Activated CD8-positive, alpha-beta memory T cell treated with anti-CD3 and anti-CD28 coated beads, Interleukin-2, amount 10 ng/mL, durations not matched to agents 7 days and 5 days (primary cell): ENCODE measurements around the gene SLC7A8. TPM values are rescaled to one million over a fixed set of nuclear protein-coding genes. Genes with fewer than 3 reads are reported as not detected.

Experiments
- ATAC-seq: fragments of 150-1000 bp; cut with Tn5 transposase; one replicate; pipeline ENCODE4 v1.10.0; 2021; ENCODE audit warnings: moderate library complexity
- CTCF ChIA-PET: fragments of 350-600 bp; sonication (Branson Sonifier 250); formaldehyde crosslinking; loops from one replicate; lab custom pipeline; 2021; ENCODE audit warnings: antibody characterized with exemption; lab: Charles Lee
- DNase-seq: peaks from one replicate; pipeline ENCODE4 v3.0.0-alpha.2; 2020
- H3K27ac Mint-ChIP-seq: one replicate; pipeline ENCODE4 v1.8.0; 2021; ENCODE audit warnings: mild to moderate bottlenecking, mixed read lengths
- H3K27me3 Mint-ChIP-seq: one replicate; pipeline ENCODE4 v1.8.0; 2021; ENCODE audit warnings: mixed read lengths
- H3K36me3 Mint-ChIP-seq: one replicate; pipeline ENCODE4 v1.8.0; 2021; ENCODE audit warnings: mild to moderate bottlenecking, mixed read lengths
- H3K4me1 Mint-ChIP-seq: one replicate; pipeline ENCODE4 v1.8.0; 2021; ENCODE audit warnings: mixed read lengths
- H3K4me3 Mint-ChIP-seq: one replicate; pipeline ENCODE4 v1.8.0; 2021; ENCODE audit warnings: mild to moderate bottlenecking, moderate library complexity, mixed read lengths
- H3K9me3 Mint-ChIP-seq: one replicate; pipeline ENCODE4 v1.8.0; 2022; ENCODE audit warnings: low read depth, mixed read lengths
- total RNA-seq, 2 experiments: library from RNA; stranded (reverse); gene quantifications; one replicate each; pipeline ENCODE4 v1.2.3, GENCODE V29; 2021

Gene SLC7A8
- total RNA-seq, 2 experiments from 2014 or later = 0.54 to 0.91 TPM

DNA sequence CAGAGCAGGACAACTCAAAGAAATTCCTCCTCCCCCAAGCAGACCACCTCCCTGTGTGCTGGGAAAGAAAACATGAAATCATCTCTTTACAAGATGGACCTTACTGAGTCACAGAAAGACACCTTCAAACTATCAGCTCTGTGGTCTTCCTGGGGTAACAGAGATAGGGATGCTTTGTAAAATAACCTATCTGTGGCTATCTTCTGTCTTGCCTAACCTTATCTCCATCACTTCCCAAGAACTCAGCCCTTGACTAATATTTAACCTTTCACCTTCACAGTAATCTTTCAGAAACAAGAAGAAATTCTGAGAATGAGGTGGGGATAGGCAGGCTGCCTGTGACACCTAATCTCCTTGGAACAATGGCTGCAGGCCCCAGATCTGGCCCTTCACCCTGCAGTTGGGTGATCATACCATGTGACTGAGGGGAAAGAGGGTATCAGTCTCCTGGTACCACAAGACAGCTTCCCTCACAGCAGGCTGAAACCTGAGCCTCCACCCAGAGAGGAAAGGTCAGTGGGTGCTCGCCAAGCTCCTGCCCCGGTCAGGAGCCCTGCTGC is 37.0 kb downstream of the SLC7A8 start:
- H3K27me3 Mint-ChIP-seq = peaks cover 2% of the 10 kb centered on the region
- DNase-seq = no peak
- H3K4me3 Mint-ChIP-seq = no peak overlapping the region
- H3K27ac Mint-ChIP-seq = no peak overlapping the region
- H3K9me3 Mint-ChIP-seq = no peaks in the 10 kb centered on the region
- H3K36me3 Mint-ChIP-seq = no peaks in the 10 kb centered on the region
- no peaks in the 10 kb centered on the region for H3K4me1 Mint-ChIP-seq
- CTCF ChIA-PET = interaction anchor here (0.8 kb wide), 1 partner anchor 34 kb away, joined by 3 read pairs; no protein-coding TSS in a partner anchor
- ATAC-seq = no peak

DNA sequence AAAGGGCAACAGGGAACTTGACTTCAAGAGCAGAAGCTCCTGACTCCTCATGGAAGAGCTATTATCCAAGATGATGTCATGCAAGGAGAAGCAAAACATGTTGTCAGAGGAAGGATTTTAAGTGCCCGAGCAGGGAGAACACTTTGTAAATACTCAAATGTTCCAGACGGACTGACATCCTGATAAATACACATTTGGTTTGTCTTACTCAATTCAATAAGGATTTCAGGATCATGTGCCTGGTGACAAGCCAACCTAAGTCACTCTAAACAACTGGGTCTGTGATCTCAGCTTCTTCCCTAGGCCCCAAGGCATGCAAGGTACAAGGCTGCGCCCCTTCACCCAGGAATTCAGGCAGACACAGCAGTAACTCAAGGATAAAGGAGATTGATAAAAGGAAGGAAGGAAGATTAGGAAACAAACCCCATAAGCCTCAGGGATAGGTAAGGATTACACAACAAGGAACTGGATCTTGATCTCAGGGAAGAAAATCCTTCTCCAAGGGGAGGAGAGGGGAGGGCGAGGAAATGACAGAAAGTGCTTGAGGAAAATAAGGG is 37.6 kb downstream of the SLC7A8 start:
- CTCF ChIA-PET = interaction anchor here (0.8 kb wide), 1 partner anchor 34 kb away, joined by 3 read pairs; no protein-coding TSS in a partner anchor
- no peak for ATAC-seq
- Mint-ChIP-seq H3K27ac (no peak overlapping the region), H3K4me1 (no peaks in the 10 kb centered on the region), H3K36me3 (no peaks in the 10 kb centered on the region), H3K27me3 (peaks cover 2% of the 10 kb centered on the region), H3K4me3 (no peak overlapping the region), H3K9me3 (no peaks in the 10 kb centered on the region)
- no peak for DNase-seq

DNA sequence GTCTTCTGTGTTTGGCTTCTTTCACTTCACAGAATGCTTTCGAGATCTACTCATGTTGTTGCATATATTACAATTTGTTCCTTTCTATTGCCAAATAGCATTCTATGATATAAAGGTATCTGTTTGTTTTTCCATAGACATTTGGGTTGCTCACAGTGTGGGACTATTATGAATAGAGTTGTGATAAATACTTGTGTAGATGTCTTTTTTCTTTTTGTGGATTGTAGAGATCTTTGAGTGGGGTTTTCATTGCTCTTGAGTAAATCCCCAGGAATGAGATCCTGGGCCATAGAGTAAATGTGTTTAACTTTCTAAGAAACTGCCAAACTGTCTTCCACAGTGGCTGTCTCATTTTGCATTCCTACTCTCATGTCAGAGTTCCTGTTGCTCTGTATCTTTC is 39.5 kb downstream of the SLC7A8 start:
- H3K27ac Mint-ChIP-seq = no peak overlapping the region
- H3K4me3 Mint-ChIP-seq = no peak overlapping the region
- no peak for ATAC-seq
- CTCF ChIA-PET = no interaction called here
- H3K4me1 Mint-ChIP-seq = no peaks in the 10 kb centered on the region
- no peaks in the 10 kb centered on the region for H3K36me3 Mint-ChIP-seq
- peaks cover 2% of the 10 kb centered on the region for H3K27me3 Mint-ChIP-seq
- H3K9me3 Mint-ChIP-seq = no peaks in the 10 kb centered on the region
- DNase-seq = no peak

DNA sequence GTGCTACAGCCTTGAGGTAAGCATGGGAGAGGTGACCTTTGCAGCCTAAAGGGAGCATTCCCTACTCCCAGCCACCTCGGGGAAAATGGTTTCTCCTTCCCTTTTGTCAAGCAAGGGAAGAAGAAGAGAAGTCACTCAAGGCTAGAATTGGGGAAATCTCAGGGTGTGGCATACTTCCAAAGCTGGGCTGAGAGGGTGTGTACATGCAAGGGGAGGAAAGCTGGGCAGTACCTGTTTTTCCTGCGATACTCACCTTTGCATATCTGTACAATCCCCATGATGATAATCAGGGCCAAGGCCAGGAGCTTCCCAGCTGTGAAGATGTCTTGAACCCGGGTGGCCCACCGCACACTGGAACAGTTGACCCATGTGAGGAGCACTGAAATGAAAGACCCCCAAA is 40.6 kb downstream of the SLC7A8 start:
- CTCF ChIA-PET = interaction anchor here (1.0 to 1.9 kb wide), 2 partner anchors 9 to 22 kb away, joined by 3 to 6 read pairs; no protein-coding TSS in a partner anchor
- ATAC-seq = no peak
- no peak overlapping the region for H3K4me3 Mint-ChIP-seq
- no peaks in the 10 kb centered on the region for H3K9me3 Mint-ChIP-seq
- H3K27me3 Mint-ChIP-seq = peaks cover 2% of the 10 kb centered on the region
- no peak for DNase-seq
- H3K27ac Mint-ChIP-seq = no peak overlapping the region
- no peaks in the 10 kb centered on the region for H3K4me1 Mint-ChIP-seq
- no peaks in the 10 kb centered on the region for H3K36me3 Mint-ChIP-seq

DNA sequence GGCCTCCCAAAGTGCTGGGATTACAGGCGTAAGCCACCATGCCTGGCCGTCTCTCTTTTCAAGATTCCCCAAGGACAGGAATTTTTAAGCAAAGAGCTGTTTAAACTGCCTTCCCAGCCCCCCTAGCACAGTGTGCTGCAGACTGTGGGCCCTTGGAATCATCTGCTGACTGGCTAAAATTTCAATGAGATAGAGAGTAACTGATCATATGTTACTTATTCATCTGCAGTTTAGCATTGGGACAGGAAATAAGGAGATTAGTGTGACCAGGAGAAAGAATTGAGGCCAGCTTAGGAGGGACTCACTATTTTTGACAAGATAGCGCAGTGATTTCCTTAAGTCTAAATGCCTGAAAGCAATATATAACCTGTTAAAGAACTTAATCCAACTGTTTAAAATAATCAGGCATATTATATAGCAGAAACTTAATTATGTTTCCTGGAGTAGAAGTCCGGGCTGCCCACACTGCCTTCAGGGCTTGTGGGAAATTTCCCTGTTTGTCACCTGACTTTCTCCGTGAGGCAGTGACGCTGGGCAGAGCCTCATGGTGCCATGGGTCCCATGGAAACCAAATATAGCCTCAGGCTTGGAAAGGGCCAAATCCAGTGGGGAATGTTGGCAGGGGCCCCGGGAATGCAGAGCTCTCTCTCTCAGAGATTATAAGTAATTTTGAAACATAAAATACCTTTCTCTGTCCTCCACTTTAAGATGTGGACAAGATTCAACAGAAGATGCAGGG is 41.6 kb downstream of the SLC7A8 start:
- Mint-ChIP-seq H3K9me3 (no peaks in the 10 kb centered on the region), H3K4me3 (no peak overlapping the region), H3K27me3 (peaks cover 2% of the 10 kb centered on the region), H3K27ac (no peak overlapping the region), H3K36me3 (no peaks in the 10 kb centered on the region), H3K4me1 (peaks cover 2% of the 10 kb centered on the region)
- DNase-seq (no peak), ATAC-seq (no peak)
- CTCF ChIA-PET = interaction anchor here (0.6 to 1.9 kb wide), 3 partner anchors 10 to 52 kb away, joined by 3 to 6 read pairs (median 3); no protein-coding TSS in a partner anchor

- Mint-ChIP-seq H3K27ac (no peak overlapping the region), H3K27me3 (peaks cover 2% of the 10 kb centered on the region), H3K4me3 (no peak overlapping the region), H3K4me1 (peaks cover 2% of the 10 kb centered on the region), H3K36me3 (no peaks in the 10 kb centered on the region), H3K9me3 (no peaks in the 10 kb centered on the region)
- DNase-seq (no peak), ATAC-seq (no peak)
- CTCF ChIA-PET = interaction anchor here (1.6 kb wide), 1 partner anchor 20 kb away, joined by 5 read pairs; no protein-coding TSS in a partner anchor
These were observed 43.1 kb downstream of the SLC7A8 start for GRCh38 chr14:23140371-23140770.

DNA sequence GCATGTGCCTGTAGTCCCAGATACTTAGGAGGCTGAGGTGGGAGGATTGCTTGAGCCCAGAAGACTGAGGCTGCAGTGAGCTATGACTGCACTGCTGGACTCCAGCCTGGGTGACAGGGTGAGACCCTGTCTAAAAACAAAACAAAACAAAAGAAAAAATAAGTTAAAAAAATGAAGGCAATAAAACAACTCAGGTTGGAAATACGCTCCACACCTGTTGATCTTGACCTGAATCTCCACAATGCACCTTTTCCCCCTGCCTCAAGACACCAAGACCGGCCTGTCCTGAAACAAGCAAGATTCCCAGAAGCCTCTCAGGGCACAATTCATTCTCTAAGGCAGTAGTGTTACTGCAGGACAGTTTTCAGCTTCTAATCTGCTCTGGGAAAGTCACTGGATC is 43.6 kb downstream of the SLC7A8 start:
- ATAC-seq = no peak
- no peaks in the 10 kb centered on the region for H3K9me3 Mint-ChIP-seq
- peaks cover 2% of the 10 kb centered on the region for H3K4me1 Mint-ChIP-seq
- H3K4me3 Mint-ChIP-seq = no peak overlapping the region
- no peak overlapping the region for H3K27ac Mint-ChIP-seq
- no peaks in the 10 kb centered on the region for H3K36me3 Mint-ChIP-seq
- peaks cover 2% of the 10 kb centered on the region for H3K27me3 Mint-ChIP-seq
- DNase-seq = no peak
- CTCF ChIA-PET = interaction anchor here (1.6 kb wide), 1 partner anchor 19 kb away, joined by 5 read pairs; no protein-coding TSS in a partner anchor

DNA sequence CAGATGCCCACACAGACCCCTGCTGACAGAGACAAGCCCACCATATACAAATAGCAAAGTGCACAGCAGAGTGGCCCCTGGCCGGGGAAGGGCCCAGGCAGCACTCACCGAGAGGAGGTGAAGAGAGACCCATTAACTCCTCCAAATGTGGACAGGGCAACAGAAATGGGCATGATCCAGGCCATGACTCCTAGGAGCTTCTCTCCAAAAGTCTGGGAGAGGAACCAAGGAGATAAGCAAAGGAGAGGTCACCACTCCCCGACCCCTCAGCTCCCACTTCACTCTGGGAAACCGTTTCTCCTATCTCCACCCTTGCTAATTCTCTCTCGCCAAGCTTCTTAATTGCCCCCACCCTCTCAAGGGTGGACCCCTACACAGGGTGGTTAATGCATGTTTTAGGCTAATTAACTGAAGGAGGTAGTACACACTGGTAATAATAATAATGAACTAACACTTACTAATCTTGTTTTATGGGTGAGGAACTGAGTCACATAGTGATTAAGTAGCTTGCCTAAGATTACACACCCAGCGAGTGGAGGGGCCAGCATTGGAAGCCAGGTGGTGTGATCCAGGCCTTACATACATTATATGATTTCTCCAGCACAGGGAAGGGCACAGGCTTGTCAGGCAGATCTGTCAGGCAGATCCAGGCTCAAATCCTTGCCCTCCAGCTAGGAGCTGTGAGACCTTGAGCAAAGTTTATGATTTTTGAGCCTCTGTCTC is 45.5 kb downstream of the SLC7A8 start:
- H3K4me3 Mint-ChIP-seq = no peak overlapping the region
- H3K36me3 Mint-ChIP-seq = no peaks in the 10 kb centered on the region
- ATAC-seq (no peak), DNase-seq (no peak)
- H3K4me1 Mint-ChIP-seq = peaks cover 2% of the 10 kb centered on the region
- H3K27ac Mint-ChIP-seq = no peak overlapping the region
- CTCF ChIA-PET = interaction anchor here (3.2 kb wide), 1 partner anchor 17 kb away, joined by 13 read pairs; no protein-coding TSS in a partner anchor
- no peaks in the 10 kb centered on the region for H3K9me3 Mint-ChIP-seq
- peaks cover 2% of the 10 kb centered on the region for H3K27me3 Mint-ChIP-seq

DNA sequence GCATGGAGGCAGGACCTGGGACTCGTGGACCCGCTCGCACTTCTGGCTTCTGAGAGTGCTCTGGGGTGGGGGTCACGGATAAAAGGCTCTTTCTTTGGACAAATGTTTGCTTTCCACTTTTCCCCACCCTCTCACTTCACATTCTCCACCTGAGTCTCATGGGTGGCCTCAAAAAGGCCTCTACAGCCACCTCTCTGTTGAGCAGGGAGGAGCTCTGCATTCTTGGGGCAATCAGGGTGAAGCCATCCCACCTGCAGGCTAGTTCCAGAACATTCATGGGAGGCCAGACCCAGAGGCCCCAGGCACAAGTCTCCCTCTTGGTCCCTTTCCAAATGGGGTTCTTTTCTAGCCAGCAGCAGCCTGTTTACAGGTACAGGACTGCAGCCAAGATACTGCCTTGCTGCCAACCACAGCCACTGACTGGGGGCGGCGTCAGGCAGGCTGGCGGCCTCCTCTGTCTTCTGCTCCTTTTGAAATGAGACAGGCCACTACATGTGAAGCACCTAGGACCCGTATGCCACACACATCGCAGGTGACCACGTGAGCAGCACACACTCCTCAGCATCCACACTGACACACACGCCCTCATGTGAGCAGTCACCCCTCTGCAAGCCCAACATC is 46.2 kb downstream of the SLC7A8 start:
- H3K4me3 Mint-ChIP-seq = no peak overlapping the region
- H3K9me3 Mint-ChIP-seq = no peaks in the 10 kb centered on the region
- CTCF ChIA-PET = interaction anchor here (3.2 kb wide), 1 partner anchor 16 kb away, joined by 13 read pairs; no protein-coding TSS in a partner anchor
- H3K27ac Mint-ChIP-seq = no peak overlapping the region
- ATAC-seq = no peak
- H3K36me3 Mint-ChIP-seq = no peaks in the 10 kb centered on the region
- H3K4me1 Mint-ChIP-seq = peaks cover 2% of the 10 kb centered on the region
- DNase-seq = no peak
- peaks cover 2% of the 10 kb centered on the region for H3K27me3 Mint-ChIP-seq

DNA sequence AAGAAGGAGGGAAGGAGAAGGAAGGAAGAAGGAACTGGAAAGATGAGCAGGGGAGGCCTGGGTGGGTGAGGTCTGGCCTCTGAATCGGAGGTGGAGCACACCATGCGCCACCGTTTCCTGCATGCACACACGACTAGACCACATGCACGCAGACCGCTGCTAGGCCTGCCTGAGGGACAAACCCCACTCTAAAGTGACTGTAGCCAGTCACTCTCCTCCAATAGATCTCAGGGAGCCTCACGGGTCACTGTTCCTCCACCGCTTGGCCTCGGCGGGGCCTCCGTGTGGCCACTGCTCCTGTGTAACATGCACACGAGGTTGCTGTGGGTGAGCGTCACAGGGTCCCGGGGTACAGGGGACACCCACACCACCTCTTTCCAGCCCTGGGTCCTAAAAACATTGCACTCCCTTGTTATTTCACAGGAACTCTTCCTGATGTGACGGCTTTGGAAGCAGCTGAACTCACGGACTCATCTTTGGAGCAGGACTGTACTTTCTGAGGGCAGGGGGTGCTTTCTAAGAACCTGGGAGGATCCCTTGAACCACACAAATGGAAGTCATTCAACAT is 46.8 kb downstream of the SLC7A8 start:
- Mint-ChIP-seq H3K27ac (no peak overlapping the region), H3K9me3 (no peaks in the 10 kb centered on the region), H3K36me3 (no peaks in the 10 kb centered on the region), H3K4me3 (no peak overlapping the region), H3K27me3 (peaks cover under 1% of the 10 kb centered on the region), H3K4me1 (peaks cover 2% of the 10 kb centered on the region)
- CTCF ChIA-PET = interaction anchor here (3.2 kb wide), 1 partner anchor 16 kb away, joined by 13 read pairs; no protein-coding TSS in a partner anchor
- DNase-seq = no peak
- ATAC-seq = no peak

GRCh38 chr14:23132970-23133369 is 50.5 kb downstream of the SLC7A8 start:
- H3K27me3 Mint-ChIP-seq = peaks cover 7% of the 10 kb centered on the region
- DNase-seq (no peak), ATAC-seq (no peak)
- no peaks in the 10 kb centered on the region for H3K36me3 Mint-ChIP-seq
- H3K4me1 Mint-ChIP-seq = peaks cover 8% of the 10 kb centered on the region
- H3K27ac Mint-ChIP-seq = no peak overlapping the region
- no peak overlapping the region for H3K4me3 Mint-ChIP-seq
- CTCF ChIA-PET = interaction anchor here (0.7 to 5.2 kb wide), 2 partner anchors 12 to 176 kb away, joined by 3 to 36 read pairs; no protein-coding TSS in a partner anchor
- no peaks in the 10 kb centered on the region for H3K9me3 Mint-ChIP-seq

- no peak for ATAC-seq
- Mint-ChIP-seq H3K9me3 (no peaks in the 10 kb centered on the region), H3K4me1 (peaks cover 9% of the 10 kb centered on the region), H3K4me3 (no peak overlapping the region), H3K27me3 (peaks cover 7% of the 10 kb centered on the region), H3K27ac (no peak overlapping the region), H3K36me3 (no peaks in the 10 kb centered on the region)
- no peak for DNase-seq
- CTCF ChIA-PET = interaction anchor here (1.3 to 5.2 kb wide), 2 partner anchors 11 to 53 kb away, joined by 3 to 36 read pairs; no protein-coding TSS in a partner anchor
These were observed 52.0 kb downstream of the SLC7A8 start for GRCh38 chr14:23131482-23131881.
